GM12878 (cell line): ENCODE results near the gene CKS1B. TPM values are rescaled to one million over a fixed set of nuclear protein-coding genes. Genes with fewer than 3 reads are reported as not detected.

Source experiments
- ATAC-seq: fragments of 200-7000 bp; cut with Tn5 transposase; 3 replicates; pipeline ENCODE4 v1.9.1; 2020; ENCODE audit warnings: mild to moderate bottlenecking, moderate library complexity
- BruUV-seq: library from RNA; stranded (reverse); fragments of 400-500 nt; replicated peaks from 2 replicates; lab custom pipeline; 2021; lab: Mats Ljungman, UMichigan
- CTCF ChIA-PET: fragments of 300-600 bp; sonication (Branson Sonifier 250); formaldehyde crosslinking; extraction: SDS; loops from one replicate; lab custom pipeline; 2021; ENCODE audit warnings: inconsistent platforms; lab: Yijun Ruan, JAX
- POLR2A ChIA-PET: fragments of 350-600 bp; formaldehyde crosslinking; extraction: SDS; loops from one replicate; lab custom pipeline; 2021; ENCODE audit warnings: inconsistent platforms; lab: Charles Lee
- RAD21 ChIA-PET: fragments of 300-600 bp; sonication (Branson Sonifier 250); formaldehyde crosslinking; loops from one replicate; lab custom pipeline; 2023; ENCODE audit warnings: antibody characterized with exemption; ENCODE audit not compliant: unreplicated experiment; lab: Charles Lee
- SMC1A ChIA-PET: fragments of 300-600 bp; sonication (Branson Sonifier 250); formaldehyde crosslinking; loops from one replicate; lab custom pipeline; 2023; ENCODE audit not compliant: unreplicated experiment, uncharacterized antibody; lab: Charles Lee
- DNase-seq: peaks from one replicate; pipeline ENCODE4 v3.0.0-alpha.2; 2011; ENCODE audit warnings: low read depth, low spot score
- FAIRE-seq: peaks from 3 replicates; lab custom pipeline; 2011; peaks lifted over from hg19 to GRCh38; lab: Jason Lieb, UNC
- H2AFZ ChIP-seq: 2 replicates; pipeline ENCODE4 v1.6.0; 2011; ENCODE audit warnings: low read depth, low read length, control low read depth; ENCODE audit not compliant: control insufficient read depth
- H3K27ac ChIP-seq: 2 replicates; pipeline ENCODE4 v1.5.1; 2011; ENCODE audit warnings: control low read depth; ENCODE audit not compliant: control insufficient read depth, insufficient read depth
- H3K27me3 ChIP-seq, 2 experiments: replicated peaks in 1 of 2; 2 replicates each; pipeline versions ENCODE4 v1.6.0 to v1.6.1; 2011; ENCODE audit warnings: low read length in 1 of 2; ENCODE audit not compliant: control insufficient read depth in 2 of 2, insufficient read depth in 2 of 2
- H3K36me3 ChIP-seq, 2 experiments: 2 replicates each; pipeline ENCODE4 v1.5.1; 2011; ENCODE audit warnings: low read length in 1 of 2; ENCODE audit not compliant: control insufficient read depth in 2 of 2, insufficient read depth in 2 of 2
- H3K4me1 ChIP-seq: 2 replicates; pipeline ENCODE4 v1.6.1; 2011; ENCODE audit warnings: mild to moderate bottlenecking, low read length, moderate library complexity, mixed read lengths; ENCODE audit not compliant: control insufficient read depth, insufficient read depth
- H3K4me2 ChIP-seq: 2 replicates; pipeline ENCODE4 v1.6.0; 2011; ENCODE audit warnings: control low read depth; ENCODE audit not compliant: control insufficient read depth, insufficient read depth
- H3K4me3 ChIP-seq: fragments of 200-600 bp; sonication (generic); 2 replicates; pipeline ENCODE4 v1.5.1; 2016
- H3K79me2 ChIP-seq: 2 replicates; pipeline ENCODE4 v1.6.0; 2011; ENCODE audit warnings: low read length; ENCODE audit not compliant: control insufficient read depth, insufficient read depth
- H3K9ac ChIP-seq: 2 replicates; pipeline ENCODE4 v1.8.0; 2011; ENCODE audit warnings: low read length, control low read depth, mixed read lengths; ENCODE audit not compliant: control insufficient read depth, insufficient read depth
- H3K9me3 ChIP-seq: replicated peaks from 3 replicates; pipeline ENCODE4 v1.5.1; 2011; ENCODE audit warnings: mild to moderate bottlenecking, low read length; ENCODE audit not compliant: control insufficient read depth, insufficient read depth
- H4K20me1 ChIP-seq: 2 replicates; pipeline ENCODE4 v1.6.0; 2011; ENCODE audit not compliant: control insufficient read depth, insufficient read depth
- ATF7 ChIP-seq: fragments of 450-650 bp; IDR thresholded peaks from 2 replicates; pipeline ENCODE4 v1.6.1; 2016; ENCODE audit warnings: low read depth, mild to moderate bottlenecking
- HDGF ChIP-seq: fragments of 450-650 bp; IDR thresholded peaks from 2 replicates; pipeline ENCODE4 v1.6.1; 2016; ENCODE audit warnings: antibody characterized with exemption
- JUND ChIP-seq: IDR thresholded peaks from 2 replicates; pipeline ENCODE4 v1.6.1; 2012; ENCODE audit warnings: low read depth, mild to moderate bottlenecking, low read length, improper control_type of control experiment, moderate library complexity
- MXI1 ChIP-seq: fragments of 150-350 bp; IDR thresholded peaks from 2 replicates; pipeline ENCODE4 v1.6.1; 2011; ENCODE audit warnings: low read depth, mild to moderate bottlenecking, inconsistent platforms, low read length, improper control_type of control experiment
- MYC ChIP-seq: IDR thresholded peaks from 2 replicates; pipeline ENCODE4 v1.6.1; 2011; ENCODE audit warnings: mild to moderate bottlenecking, low read length, moderate library complexity, inconsistent platforms; ENCODE audit not compliant: insufficient read depth, insufficient replicate concordance, insufficient read length, severe bottlenecking
- NFYA ChIP-seq: IDR thresholded peaks from 2 replicates; pipeline ENCODE4 v1.6.1; 2011; ENCODE audit warnings: low read depth, mild to moderate bottlenecking, low read length, improper control_type of control experiment, borderline replicate concordance
- PAX8 ChIP-seq: fragments of 450-650 bp; IDR thresholded peaks from 2 replicates; pipeline ENCODE4 v1.6.1; 2017; ENCODE audit warnings: mild to moderate bottlenecking, moderate library complexity
- RCOR1 ChIP-seq: conservative IDR thresholded peaks from 2 replicates; pipeline ENCODE4 v1.6.1; 2012; ENCODE audit warnings: low read depth, low read length, improper control_type of control experiment
- TBL1XR1 ChIP-seq: IDR thresholded peaks from 2 replicates; pipeline ENCODE4 v1.6.1; 2012; ENCODE audit warnings: low read depth, low read length, improper control_type of control experiment
- WGBS: methylation state at CpG from one replicate; pipeline ENCODE4 v1.1.6; 2016; ENCODE audit warnings: low lambda C conversion rate; ENCODE audit not compliant: insufficient replicate concordance, insufficient coverage; ENCODE audit errors: missing lambda C conversion rate; 5-methylcytosine and 5-hydroxymethylcytosine counted together
- in situ Hi-C: fragments of 300-500 bp; cut with MboI; formaldehyde crosslinking; loops from 9 replicates; pipeline ENCODE4 v1.14.3; 2018; ENCODE audit warnings: mixed read lengths
- intact Hi-C: fragments of 100-400 bp; cut with micrococcal nuclease; formaldehyde crosslinking; loops from one replicate; pipeline ENCODE4 v1.14.2; 2022; ENCODE audit not compliant: unreplicated experiment
- polyA plus RNA-seq, 11 experiments: library from polyadenylated mRNA; depleted of rRNA in 4 of 11; unstranded in 6 of 11; stranded (reverse) in 5 of 11; fragments of >200 nt; fragmentation: Nextera tagmentation in 4 of 11; fragmentation: Illumina TruSeq in 1 of 11; extraction: Ambion mirVana in 4 of 11; extraction: Trizol in 1 of 11; gene quantifications; 1 replicate in 1 of 11; 2 replicates in 10 of 11; pipeline versions ENCODE4 v1.2.1 to v1.2.3, GENCODE V29; 2011 to 2016; ENCODE audit warnings: inconsistent platforms in 2 of 11, missing spikeins in 2 of 11, low read depth in 1 of 11
- total RNA-seq, 4 experiments: library from RNA; depleted of rRNA in 3 of 4; stranded (reverse); fragments of >200 nt in 3 of 4; fragmentation: Illumina TruSeq in 1 of 4; extraction: Trizol in 1 of 4; gene quantifications; 2 replicates each; pipeline versions ENCODE4 v1.2.1 to v1.2.3, GENCODE V29; 2013 to 2021
- TF ChIP-seq, protein P1 (sequence below): fragments of 450-650 bp; IDR thresholded peaks from 2 replicates; pipeline ENCODE4 v1.6.1; 2017; ENCODE audit warnings: mild to moderate bottlenecking, moderate library complexity

The CKS1B gene
- total and polyA plus RNA-seq, 10 of the 15 experiments (the other 5 are each of a cell fraction or from before 2014, with no cell fraction given), result 125 to 608 (median 364) TPM

GRCh38 chr1:154958681-154959425, 15.6 kb upstream of the CKS1B start:
- no peaks in the 10 kb centered on the region for H4K20me1 ChIP-seq
- TF ChIP-seq MYC (no peak), ATF7 (no peak), HDGF (no peak), TBL1XR1 (no peak)
- ATAC-seq (no peak), FAIRE-seq (no peak), DNase-seq (no peak)
- RAD21 ChIA-PET, result no interaction called here
- no peak overlapping the region for H3K9ac ChIP-seq
- H3K4me2 ChIP-seq, result no peak overlapping the region
- POLR2A ChIA-PET, result interaction anchor here (1.2 to 12.3 kb wide), 2 partner anchors 14 to 23 kb away, joined by 4 to 140 read pairs; partner anchors contain the start of genes CKS1B, PMVK and SHC1
- no peaks in the 10 kb centered on the region for H3K27me3 ChIP-seq
- H3K9me3 ChIP-seq, result no peaks in the 10 kb centered on the region
- in situ Hi-C loops, result no loop called here
- intact Hi-C loops, result no loop called here
- BruUV-seq, result no TSS peak
- CTCF ChIA-PET, result interaction anchor here (1.1 kb wide), 1 partner anchor 126 kb away, joined by 3 read pairs; no protein-coding TSS in a partner anchor
- H3K4me1 ChIP-seq, result peaks cover 20% of the 10 kb centered on the region
- no peak overlapping the region for H2AFZ ChIP-seq
- SMC1A ChIA-PET, result interaction anchor here (1.5 kb wide), 1 partner anchor 14 kb away, joined by 5 read pairs; no protein-coding TSS in a partner anchor
- H3K36me3 ChIP-seq, result peaks cover 5 to 6% of the 10 kb centered on the region in 2 experiments; a peak in 3 of 4 replicates
- H3K27ac ChIP-seq, result no peak overlapping the region
- peaks cover 34% of the 10 kb centered on the region for H3K79me2 ChIP-seq
- 95% methylated on average over 16 of the region's 16 CpGs for WGBS
- H3K4me3 ChIP-seq, result no peak overlapping the region

GRCh38 chr1:154959426-154959780, 15.1 kb upstream of the CKS1B start:
- no peaks in the 10 kb centered on the region for H4K20me1 ChIP-seq
- no peaks in the 10 kb centered on the region for H3K9me3 ChIP-seq
- H3K27me3 ChIP-seq, result no peaks in the 10 kb centered on the region
- H3K27ac ChIP-seq, result no peak overlapping the region
- no TSS peak for BruUV-seq
- CTCF ChIA-PET, result interaction anchor here (0.9 to 1.1 kb wide), 2 partner anchors 7 to 126 kb away, joined by 3 to 6 read pairs; no protein-coding TSS in a partner anchor
- peaks cover 20% of the 10 kb centered on the region for H3K4me1 ChIP-seq
- RAD21 ChIA-PET, result interaction anchor here (0.6 kb wide), 1 partner anchor 151 kb away, joined by 3 read pairs; no protein-coding TSS in a partner anchor
- SMC1A ChIA-PET, result no interaction called here
- POLR2A ChIA-PET, result interaction anchor here (1.2 to 12.3 kb wide), 2 partner anchors 14 to 23 kb away, joined by 4 to 140 read pairs; partner anchors contain the start of genes CKS1B, PMVK and SHC1
- peaks cover 34% of the 10 kb centered on the region for H3K79me2 ChIP-seq
- FAIRE-seq (no peak), DNase-seq (no peak), ATAC-seq (no peak)
- H3K36me3 ChIP-seq, result peaks cover 5 to 6% of the 10 kb centered on the region in 2 experiments; a peak in 3 of 4 replicates
- no peak overlapping the region for H3K4me3 ChIP-seq
- no peak overlapping the region; the same call in 1 of the 2 replicates for H3K4me2 ChIP-seq
- in situ Hi-C loops (no loop called here), intact Hi-C loops (no loop called here)
- no peak overlapping the region for H2AFZ ChIP-seq
- WGBS, result 88% methylated on average over 7 of the region's 7 CpGs
- H3K9ac ChIP-seq, result no peak overlapping the region
- TF ChIP-seq JUND, result no peak
- TF ChIP-seq NFYA, result no peak
- TF ChIP-seq PAX8, result no peak
- no peak for TF ChIP-seq RCOR1
- no peak for TF ChIP-seq MXI1
- TF ChIP-seq, protein P1, sequence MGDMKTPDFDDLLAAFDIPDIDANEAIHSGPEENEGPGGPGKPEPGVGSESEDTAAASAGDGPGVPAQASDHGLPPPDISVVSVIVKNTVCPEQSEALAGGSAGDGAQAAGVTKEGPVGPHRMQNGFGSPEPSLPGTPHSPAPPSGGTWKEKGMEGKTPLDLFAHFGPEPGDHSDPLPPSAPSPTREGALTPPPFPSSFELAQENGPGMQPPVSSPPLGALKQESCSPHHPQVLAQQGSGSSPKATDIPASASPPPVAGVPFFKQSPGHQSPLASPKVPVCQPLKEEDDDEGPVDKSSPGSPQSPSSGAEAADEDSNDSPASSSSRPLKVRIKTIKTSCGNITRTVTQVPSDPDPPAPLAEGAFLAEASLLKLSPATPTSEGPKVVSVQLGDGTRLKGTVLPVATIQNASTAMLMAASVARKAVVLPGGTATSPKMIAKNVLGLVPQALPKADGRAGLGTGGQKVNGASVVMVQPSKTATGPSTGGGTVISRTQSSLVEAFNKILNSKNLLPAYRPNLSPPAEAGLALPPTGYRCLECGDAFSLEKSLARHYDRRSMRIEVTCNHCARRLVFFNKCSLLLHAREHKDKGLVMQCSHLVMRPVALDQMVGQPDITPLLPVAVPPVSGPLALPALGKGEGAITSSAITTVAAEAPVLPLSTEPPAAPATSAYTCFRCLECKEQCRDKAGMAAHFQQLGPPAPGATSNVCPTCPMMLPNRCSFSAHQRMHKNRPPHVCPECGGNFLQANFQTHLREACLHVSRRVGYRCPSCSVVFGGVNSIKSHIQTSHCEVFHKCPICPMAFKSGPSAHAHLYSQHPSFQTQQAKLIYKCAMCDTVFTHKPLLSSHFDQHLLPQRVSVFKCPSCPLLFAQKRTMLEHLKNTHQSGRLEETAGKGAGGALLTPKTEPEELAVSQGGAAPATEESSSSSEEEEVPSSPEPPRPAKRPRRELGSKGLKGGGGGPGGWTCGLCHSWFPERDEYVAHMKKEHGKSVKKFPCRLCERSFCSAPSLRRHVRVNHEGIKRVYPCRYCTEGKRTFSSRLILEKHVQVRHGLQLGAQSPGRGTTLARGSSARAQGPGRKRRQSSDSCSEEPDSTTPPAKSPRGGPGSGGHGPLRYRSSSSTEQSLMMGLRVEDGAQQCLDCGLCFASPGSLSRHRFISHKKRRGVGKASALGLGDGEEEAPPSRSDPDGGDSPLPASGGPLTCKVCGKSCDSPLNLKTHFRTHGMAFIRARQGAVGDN, result no peak
